GM21390 (cell line): ENCODE results near the gene OR52A5.
"Not testable (repeated sequence)": the region's sequence is repeated elsewhere in the genome, so short reads cannot be mapped to it uniquely, and the experiment has no call there.

ENCODE experiments used
- ATAC-seq: cut with Tn5 transposase; IDR thresholded peaks from one replicate; pipeline ENCODE4 v1.9.1; 2021; ENCODE audit not compliant: unreplicated experiment

Gene OR52A5

GRCh38 chr11:5137996-5138395, at the start of gene OR52A5:
Gene OR52A5 (minus strand): TSS chr11:5138356. CDS start chr11:5132642, 5,714 bp downstream.
- no peak for ATAC-seq

GRCh38 chr11:5178046-5178837, 40.1 kb upstream of the OR52A5 start:
- no peak for ATAC-seq

GRCh38 chr11:5174934-5175333, 36.8 kb upstream of the OR52A5 start:
- ATAC-seq = no peak

GRCh38 chr11:5171856-5172255, 33.7 kb upstream of the OR52A5 start:
- ATAC-seq = no peak

- ATAC-seq = not testable (repeated sequence)
Observed at GRCh38 chr11:5165898-5166297, 27.7 kb upstream of the OR52A5 start.

GRCh38 chr11:5164807-5165206, 26.7 kb upstream of the OR52A5 start:
- ATAC-seq = not testable (repeated sequence)

GRCh38 chr11:5161045-5161444, 22.9 kb upstream of the OR52A5 start:
- not testable (repeated sequence) for ATAC-seq

- ATAC-seq = not testable (repeated sequence)
Observed at GRCh38 chr11:5160217-5160616, 22.1 kb upstream of the OR52A5 start.

GRCh38 chr11:5159806-5160205, 21.6 kb upstream of the OR52A5 start:
- no peak for ATAC-seq

GRCh38 chr11:5154657-5155056, 16.5 kb upstream of the OR52A5 start, which contains the start of gene OR52A1:
Gene OR52A1 (minus strand): TSS chr11:5154757. CDS start chr11:5152369, 2,388 bp downstream.
- no peak for ATAC-seq

- ATAC-seq = no peak
Observed at GRCh38 chr11:5153574-5154431, 15.6 kb upstream of the OR52A5 start.

- ATAC-seq = no peak
Observed at GRCh38 chr11:5151713-5152153, 13.6 kb upstream of the OR52A5 start.

- not testable (repeated sequence) for ATAC-seq
Observed at GRCh38 chr11:5144206-5144605, 6.0 kb upstream of the OR52A5 start.

- no peak for ATAC-seq
Observed at GRCh38 chr11:5137014-5137413, 1.1 kb downstream of the OR52A5 start.

GRCh38 chr11:5136261-5136660, 1.9 kb downstream of the OR52A5 start:
- ATAC-seq = no peak

- ATAC-seq = no peak
Observed at GRCh38 chr11:5131584-5132335, 6.4 kb downstream of the OR52A5 start.

- ATAC-seq = no peak
Observed at GRCh38 chr11:5129457-5129877, 8.7 kb downstream of the OR52A5 start.

GRCh38 chr11:5124891-5125620, 13.1 kb downstream of the OR52A5 start:
- ATAC-seq = no peak

GRCh38 chr11:5123802-5124521, 14.2 kb downstream of the OR52A5 start:
- ATAC-seq = peak; percentile 97

- no peak for ATAC-seq
Observed at GRCh38 chr11:5118893-5119292, 19.3 kb downstream of the OR52A5 start.
